GM21381 (cell line): ENCODE results near the gene PSAPL1.

Experiments used
- ATAC-seq: cut with Tn5 transposase; IDR thresholded peaks from one replicate; pipeline ENCODE4 v1.9.1; 2021; ENCODE audit warnings: mild to moderate bottlenecking, moderate library complexity; ENCODE audit not compliant: unreplicated experiment

The PSAPL1 gene

GRCh38 chr4:7420661-7421040, 14.1 kb downstream of the PSAPL1 start:
- no peak for ATAC-seq

- ATAC-seq, result no peak
Observed at GRCh38 chr4:7419961-7420660, 14.6 kb downstream of the PSAPL1 start.

- no peak for ATAC-seq
Observed at GRCh38 chr4:7418131-7418943, 16.4 kb downstream of the PSAPL1 start.

GRCh38 chr4:7417639-7418038, 17.1 kb downstream of the PSAPL1 start:
- no peak for ATAC-seq

- no peak for ATAC-seq
Observed at GRCh38 chr4:7416745-7417432, 17.8 kb downstream of the PSAPL1 start.

GRCh38 chr4:7415927-7416686, 18.6 kb downstream of the PSAPL1 start:
- ATAC-seq, result no peak

GRCh38 chr4:7414736-7415510, 19.8 kb downstream of the PSAPL1 start:
- ATAC-seq, result no peak

- ATAC-seq, result no peak
Observed at GRCh38 chr4:7414046-7414445, 20.7 kb downstream of the PSAPL1 start.

- no peak for ATAC-seq
Observed at GRCh38 chr4:7412554-7412912, 22.2 kb downstream of the PSAPL1 start.

- no peak for ATAC-seq
Observed at GRCh38 chr4:7411896-7412553, 22.7 kb downstream of the PSAPL1 start.

- ATAC-seq, result no peak
Observed at GRCh38 chr4:7411491-7411890, 23.2 kb downstream of the PSAPL1 start.

GRCh38 chr4:7410446-7410845, 24.3 kb downstream of the PSAPL1 start:
- no peak for ATAC-seq

GRCh38 chr4:7408166-7408565, 26.6 kb downstream of the PSAPL1 start:
- ATAC-seq, result no peak

- no peak for ATAC-seq
Observed at GRCh38 chr4:7403001-7403400, 31.7 kb downstream of the PSAPL1 start.

GRCh38 chr4:7402526-7402925, 32.2 kb downstream of the PSAPL1 start:
- ATAC-seq, result no peak

GRCh38 chr4:7400671-7401298, 33.9 kb downstream of the PSAPL1 start:
- ATAC-seq, result no peak

- ATAC-seq, result no peak
Observed at GRCh38 chr4:7399440-7400234, 35.1 kb downstream of the PSAPL1 start.

GRCh38 chr4:7398788-7399439, 35.8 kb downstream of the PSAPL1 start:
- ATAC-seq, result no peak
